Activated CD4-positive, alpha-beta T cell treated with anti-CD3 and anti-CD28 coated beads for 36 hours (primary cell): ENCODE results near the gene ENAH. TPM values are rescaled to one million over a fixed set of nuclear protein-coding genes. Genes with fewer than 3 reads are reported as not detected.

Source experiments
- ATAC-seq: fragments of 200-7000 bp; cut with Tn5 transposase; one replicate; pipeline ENCODE4 v1.10.0; 2021; ENCODE audit warnings: mild to moderate bottlenecking, moderate library complexity
- CTCF ChIA-PET: fragments of 350-600 bp; sonication (Branson Sonifier 250); formaldehyde crosslinking; loops from one replicate; lab custom pipeline; 2021; ENCODE audit warnings: antibody characterized with exemption; lab: Charles Lee
- POLR2A ChIA-PET: fragments of 350-600 bp; sonication (Branson Sonifier 250); formaldehyde crosslinking; loops from one replicate; lab custom pipeline; 2021; ENCODE audit warnings: antibody characterized with exemption, inconsistent platforms; lab: Charles Lee
- DNase-seq: peaks from one replicate; pipeline ENCODE4 v3.0.0-alpha.2; 2020
- H3K27ac Mint-ChIP-seq: one replicate; pipeline ENCODE4 v1.8.0; 2021; ENCODE audit warnings: mixed read lengths
- H3K27me3 Mint-ChIP-seq: one replicate; pipeline ENCODE4 v1.8.0; 2021; ENCODE audit warnings: mixed read lengths
- H3K36me3 Mint-ChIP-seq: one replicate; pipeline ENCODE4 v1.8.0; 2021; ENCODE audit warnings: low read depth, mixed read lengths
- H3K4me1 Mint-ChIP-seq: one replicate; pipeline ENCODE4 v1.8.0; 2021; ENCODE audit warnings: mixed read lengths
- H3K4me3 Mint-ChIP-seq: one replicate; pipeline ENCODE4 v1.8.0; 2021; ENCODE audit warnings: mild to moderate bottlenecking, moderate library complexity, mixed read lengths
- H3K9me3 Mint-ChIP-seq: one replicate; pipeline ENCODE4 v1.8.0; 2021; ENCODE audit warnings: low read depth, mixed read lengths
- intact Hi-C, 2 experiments: fragments of 100-400 bp; cut with DNase I in 1 of 2; cut with micrococcal nuclease in 1 of 2; formaldehyde crosslinking; loops; one replicate each; pipeline versions ENCODE4 v1.14.2 to v1.15.1; 2022 to 2024; cut with DNase I, micrococcal nuclease
- total RNA-seq, 2 experiments: library from RNA; stranded (reverse); gene quantifications; one replicate each; pipeline ENCODE4 v1.2.3, GENCODE V29; 2021

Gene ENAH
- total RNA-seq, 2 experiments from 2014 or later = 0.62 to 0.81 TPM

GRCh38 chr1:225578251-225578977 lies 74.5 kb downstream of the ENAH start:
- no peak overlapping the region for H3K4me3 Mint-ChIP-seq
- H3K9me3 Mint-ChIP-seq = no peaks in the 10 kb centered on the region
- no peak for ATAC-seq
- intact Hi-C loops = no loop called here
- H3K36me3 Mint-ChIP-seq = no peaks in the 10 kb centered on the region
- ChIA-PET POLR2A (no interaction called here), CTCF (interaction anchor here (1.0 kb wide), 1 partner anchor 34 kb away, joined by 3 read pairs; no protein-coding TSS in a partner anchor)
- peaks cover 2% of the 10 kb centered on the region for H3K4me1 Mint-ChIP-seq
- no peak for DNase-seq
- no peak overlapping the region for H3K27ac Mint-ChIP-seq
- peaks cover 3% of the 10 kb centered on the region for H3K27me3 Mint-ChIP-seq

- intact Hi-C loops = no loop called here
- Mint-ChIP-seq H3K9me3 (no peaks in the 10 kb centered on the region), H3K4me1 (peaks cover 2% of the 10 kb centered on the region), H3K4me3 (no peak overlapping the region), H3K36me3 (no peaks in the 10 kb centered on the region), H3K27ac (no peak overlapping the region), H3K27me3 (no peaks in the 10 kb centered on the region)
- DNase-seq (no peak), ATAC-seq (no peak)
- POLR2A ChIA-PET = no interaction called here
- CTCF ChIA-PET = no interaction called here
These were observed 75.7 kb downstream of the ENAH start for GRCh38 chr1:225577241-225577640.

DNA sequence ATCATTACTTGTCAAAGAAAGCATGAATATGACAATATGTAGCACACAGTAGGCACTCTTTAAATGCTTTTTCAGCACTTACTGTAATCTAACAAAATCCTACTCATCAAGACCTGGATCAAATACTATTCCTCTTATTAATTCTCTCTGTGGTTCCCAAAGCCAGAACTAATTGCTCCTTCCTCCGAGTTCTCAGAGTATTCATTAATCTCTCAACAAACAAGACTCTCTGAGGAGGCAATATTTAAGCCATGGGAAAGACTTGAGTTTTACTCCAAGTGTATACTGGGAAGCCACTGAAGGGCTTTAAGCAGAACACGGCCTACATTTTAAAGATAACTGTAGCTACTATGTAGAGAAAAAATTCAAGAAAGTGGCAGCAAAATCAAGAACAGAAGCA lies 79.7 kb downstream of the ENAH start:
- ChIA-PET POLR2A (no interaction called here), CTCF (interaction anchor here (0.6 to 1.3 kb wide), 2 partner anchors 22 to 1614 kb away, joined by 3 read pairs; no protein-coding TSS in a partner anchor)
- H3K27me3 Mint-ChIP-seq = no peaks in the 10 kb centered on the region

DNA sequence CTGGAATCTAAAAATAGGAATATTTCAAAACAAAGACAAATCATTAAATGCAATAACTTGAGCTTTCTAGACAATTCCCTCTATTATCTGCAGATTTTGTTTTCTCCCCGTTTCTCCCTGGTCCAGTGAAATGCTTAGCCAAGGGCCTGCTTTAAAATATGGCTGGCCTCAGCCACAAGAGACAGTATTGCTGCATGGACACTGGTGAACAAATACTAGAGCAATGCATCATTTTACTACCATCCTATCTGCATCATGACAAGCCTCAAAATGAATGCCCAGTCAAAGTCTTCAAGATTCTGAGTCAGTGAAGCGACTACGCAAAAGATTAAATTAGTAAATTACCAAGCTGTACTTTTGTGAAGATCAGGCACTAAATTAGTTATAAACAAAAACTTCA lies 80.5 kb downstream of the ENAH start:
- Mint-ChIP-seq H3K27ac (no peak overlapping the region), H3K27me3 (no peaks in the 10 kb centered on the region), H3K36me3 (no peaks in the 10 kb centered on the region), H3K9me3 (no peaks in the 10 kb centered on the region), H3K4me3 (no peak overlapping the region), H3K4me1 (peaks cover 2% of the 10 kb centered on the region)
- CTCF ChIA-PET = interaction anchor here (0.8 to 1.3 kb wide), 3 partner anchors 21 to 299 kb away, joined by 3 read pairs; no protein-coding TSS in a partner anchor
- intact Hi-C loops = no loop called here
- ATAC-seq (no peak), DNase-seq (no peak)
- POLR2A ChIA-PET = no interaction called here

More for the DNA sequence above, 79.7 kb downstream of the ENAH start:
- intact Hi-C loops = no loop called here
- Mint-ChIP-seq H3K9me3 (no peaks in the 10 kb centered on the region), H3K4me3 (no peak overlapping the region), H3K27ac (no peak overlapping the region), H3K36me3 (no peaks in the 10 kb centered on the region), H3K4me1 (peaks cover 2% of the 10 kb centered on the region)
- ATAC-seq = no peak
- DNase-seq = no peak

DNA sequence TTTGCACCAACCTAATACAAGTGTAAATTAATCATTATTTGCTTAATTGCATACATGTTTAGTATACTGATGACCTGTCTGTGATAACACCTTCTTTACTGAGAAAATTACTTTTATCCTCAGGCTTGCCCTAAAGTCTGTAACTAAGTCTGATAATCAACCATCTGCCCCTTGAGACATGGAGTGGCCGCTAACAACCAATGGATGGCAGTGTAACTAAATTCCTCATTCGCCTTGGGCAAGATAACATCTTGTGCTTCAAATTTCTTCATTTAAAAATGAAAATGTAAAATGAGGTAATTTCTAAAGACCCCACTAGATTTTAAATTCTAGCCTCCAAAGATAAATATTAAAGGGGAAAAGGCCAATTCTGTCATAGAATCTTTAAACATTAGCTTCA lies 85.1 kb downstream of the ENAH start:
- CTCF ChIA-PET = no interaction called here
- POLR2A ChIA-PET = no interaction called here
- H3K4me3 Mint-ChIP-seq = no peak overlapping the region
- no peaks in the 10 kb centered on the region for H3K36me3 Mint-ChIP-seq
- intact Hi-C loops = no loop called here
- H3K27me3 Mint-ChIP-seq = peaks cover 1% of the 10 kb centered on the region
- H3K9me3 Mint-ChIP-seq = no peaks in the 10 kb centered on the region
- no peak for DNase-seq
- ATAC-seq = no peak
- no peaks in the 10 kb centered on the region for H3K4me1 Mint-ChIP-seq
- H3K27ac Mint-ChIP-seq = no peak overlapping the region

- Mint-ChIP-seq H3K27me3 (peaks cover 4% of the 10 kb centered on the region), H3K4me1 (no peaks in the 10 kb centered on the region), H3K36me3 (no peaks in the 10 kb centered on the region), H3K27ac (no peak overlapping the region), H3K9me3 (no peaks in the 10 kb centered on the region), H3K4me3 (no peak overlapping the region)
- CTCF ChIA-PET = interaction anchor here (0.6 to 1.9 kb wide), 3 partner anchors 9 to 419 kb away, joined by 3 to 6 read pairs (median 5); no protein-coding TSS in a partner anchor
- DNase-seq (no peak), ATAC-seq (no peak)
- intact Hi-C loops = no loop called here
- POLR2A ChIA-PET = no interaction called here
These were observed 87.1 kb downstream of the ENAH start for GRCh38 chr1:225565847-225566246.

DNA sequence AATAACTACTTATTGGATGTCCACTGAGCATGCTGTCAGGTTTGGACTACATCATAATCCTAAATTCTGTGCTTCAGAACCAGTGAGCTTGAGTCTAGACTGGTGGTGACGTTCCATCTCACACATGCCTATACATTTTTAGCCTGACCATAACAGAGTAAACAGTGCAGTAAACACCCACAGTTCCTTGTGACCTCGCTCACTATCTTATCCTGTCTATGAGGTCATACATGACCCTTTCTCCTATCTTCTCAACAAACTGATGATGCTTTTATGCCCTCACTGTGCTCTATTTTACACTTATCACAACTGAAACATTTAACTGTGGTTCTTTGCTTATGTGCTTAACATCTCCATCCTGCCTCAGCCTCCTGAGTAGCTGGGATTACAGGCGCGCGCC lies 91.2 kb downstream of the ENAH start:
- ChIA-PET CTCF (no interaction called here), POLR2A (no interaction called here)
- intact Hi-C loops = no loop called here
- DNase-seq = no peak
- peaks cover 8% of the 10 kb centered on the region for H3K27me3 Mint-ChIP-seq
- H3K4me3 Mint-ChIP-seq = no peak overlapping the region
- H3K36me3 Mint-ChIP-seq = no peaks in the 10 kb centered on the region
- no peaks in the 10 kb centered on the region for H3K9me3 Mint-ChIP-seq
- ATAC-seq = no peak
- H3K27ac Mint-ChIP-seq = no peak overlapping the region
- H3K4me1 Mint-ChIP-seq = no peaks in the 10 kb centered on the region

GRCh38 chr1:225559902-225560301 lies 93.0 kb downstream of the ENAH start:
- ChIA-PET POLR2A (no interaction called here), CTCF (interaction anchor here (0.6 kb wide), 1 partner anchor 557 kb away, joined by 4 read pairs; no protein-coding TSS in a partner anchor)

GRCh38 chr1:225559326-225559725 lies 93.6 kb downstream of the ENAH start:
- CTCF ChIA-PET = no interaction called here
- intact Hi-C loops = no loop called here
- Mint-ChIP-seq H3K9me3 (no peaks in the 10 kb centered on the region), H3K36me3 (no peaks in the 10 kb centered on the region), H3K27ac (no peak overlapping the region), H3K4me1 (no peaks in the 10 kb centered on the region), H3K4me3 (no peak overlapping the region), H3K27me3 (peaks cover 8% of the 10 kb centered on the region)
- ATAC-seq (no peak), DNase-seq (no peak)
- POLR2A ChIA-PET = no interaction called here

More at GRCh38 chr1:225559902-225560301, 93.0 kb downstream of the ENAH start:
- Mint-ChIP-seq H3K36me3 (no peaks in the 10 kb centered on the region), H3K27ac (no peak overlapping the region), H3K4me1 (no peaks in the 10 kb centered on the region), H3K27me3 (peaks cover 8% of the 10 kb centered on the region), H3K9me3 (no peaks in the 10 kb centered on the region), H3K4me3 (no peak overlapping the region)
- no peak for DNase-seq
- intact Hi-C loops = no loop called here
- ATAC-seq = no peak

DNA sequence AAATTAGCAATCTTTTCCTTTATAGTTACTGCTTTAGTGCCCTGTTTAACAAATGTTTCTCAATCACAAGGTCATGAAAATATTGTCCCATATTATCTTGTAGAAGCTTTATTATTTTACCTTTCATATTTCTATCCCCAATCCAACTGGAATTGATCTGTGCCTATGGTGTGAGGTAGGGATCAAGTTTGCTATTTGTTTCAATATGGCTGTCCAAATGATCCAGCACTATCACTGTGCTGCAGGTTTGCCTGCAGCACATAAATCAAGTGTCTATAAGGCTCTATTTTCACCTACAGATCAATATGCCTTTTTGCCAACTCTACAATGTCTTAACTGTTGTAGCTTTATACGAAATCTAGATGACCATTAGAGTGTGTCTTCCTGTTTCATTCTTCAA lies 96.2 kb downstream of the ENAH start:
- Mint-ChIP-seq H3K27ac (no peak overlapping the region), H3K4me1 (no peaks in the 10 kb centered on the region), H3K36me3 (no peaks in the 10 kb centered on the region), H3K4me3 (no peak overlapping the region), H3K9me3 (no peaks in the 10 kb centered on the region), H3K27me3 (peaks cover 5% of the 10 kb centered on the region)
- CTCF ChIA-PET = interaction anchor here (0.5 to 1.4 kb wide), 4 partner anchors 9 to 167 kb away, joined by 3 to 4 read pairs (median 3); no protein-coding TSS in a partner anchor
- intact Hi-C loops = no loop called here
- DNase-seq = no peak
- ATAC-seq = no peak
- POLR2A ChIA-PET = interaction anchor here (0.6 kb wide), 1 partner anchor 35 kb away, joined by 6 read pairs; no protein-coding TSS in a partner anchor

- Mint-ChIP-seq H3K36me3 (no peaks in the 10 kb centered on the region), H3K4me1 (no peaks in the 10 kb centered on the region), H3K27me3 (peaks cover 4% of the 10 kb centered on the region), H3K4me3 (no peak overlapping the region), H3K9me3 (no peaks in the 10 kb centered on the region), H3K27ac (no peak overlapping the region)
- intact Hi-C loops = loop anchor here in 1 of 2 experiments (2.0 kb wide), 1 partner anchor 217 kb away; no protein-coding TSS in a partner anchor
- CTCF ChIA-PET = interaction anchor here (0.6 to 1.2 kb wide), 3 partner anchors 8 to 168 kb away, joined by 3 read pairs; no protein-coding TSS in a partner anchor
- DNase-seq (no peak), ATAC-seq (no peak)
- POLR2A ChIA-PET = no interaction called here
These were observed 97.1 kb downstream of the ENAH start for GRCh38 chr1:225555821-225556220.
